DOHH2 (cell line): Measurements from ENCODE around the gene STX18.

Experiments used
- H3F3A ChIP-seq: fragments of 200-600 bp; sonication (generic), shearing (Covaris generic); 2 replicates; pipeline ENCODE4 v1.6.0; 2016; ENCODE audit warnings: antibody characterized with exemption, mild to moderate bottlenecking; ENCODE audit not compliant: control insufficient read depth, insufficient read depth
- H3K27ac ChIP-seq: fragments of 200-600 bp; sonication (generic); 2 replicates; pipeline ENCODE4 v1.5.1; 2014; ENCODE audit warnings: low read depth, mild to moderate bottlenecking, low read length, moderate library complexity
- H3K27me3 ChIP-seq: fragments of 200-600 bp; sonication (generic); 2 replicates; pipeline ENCODE4 v1.6.1; 2014; ENCODE audit warnings: mild to moderate bottlenecking, low read length, mixed read lengths; ENCODE audit not compliant: control insufficient read depth
- H3K36me3 ChIP-seq: fragments of 200-600 bp; sonication (generic); 2 replicates; pipeline ENCODE4 v1.6.1; 2014; ENCODE audit warnings: mild to moderate bottlenecking, low read length, moderate library complexity, mixed read lengths; ENCODE audit not compliant: control insufficient read depth
- H3K4me1 ChIP-seq: fragments of 200-600 bp; sonication (generic); 2 replicates; pipeline ENCODE4 v1.6.1; 2014; ENCODE audit warnings: mild to moderate bottlenecking, low read length, mixed read lengths; ENCODE audit not compliant: control insufficient read depth
- H3K4me2 ChIP-seq: fragments of 200-600 bp; sonication (generic); 2 replicates; pipeline ENCODE4 v1.6.0; 2014; ENCODE audit warnings: mild to moderate bottlenecking, low read length, moderate library complexity
- H3K4me3 ChIP-seq: fragments of 200-600 bp; sonication (generic); 2 replicates; pipeline ENCODE4 v1.5.1; 2014; ENCODE audit warnings: mild to moderate bottlenecking, low read length, mixed read lengths
- H3K79me2 ChIP-seq: fragments of 200-600 bp; sonication (generic); 2 replicates; pipeline ENCODE4 v1.6.1; 2014; ENCODE audit warnings: mild to moderate bottlenecking, low read length, mixed read lengths; ENCODE audit not compliant: control insufficient read depth
- H3K9me2 ChIP-seq: fragments of 200-600 bp; sonication (generic); replicated peaks from 2 replicates; pipeline ENCODE4 v1.6.1; 2014; ENCODE audit warnings: mild to moderate bottlenecking, low read length, mixed read lengths; ENCODE audit not compliant: control insufficient read depth
- H3K9me3 ChIP-seq: fragments of 200-600 bp; sonication (generic); 2 replicates; pipeline ENCODE4 v1.6.1; 2014; ENCODE audit warnings: antibody characterized with exemption, low read length, mixed read lengths; ENCODE audit not compliant: control insufficient read depth, insufficient read depth
- H4K20me1 ChIP-seq: fragments of 200-600 bp; sonication (generic); 2 replicates; pipeline ENCODE4 v1.6.0; 2014; ENCODE audit warnings: low read depth, mild to moderate bottlenecking, antibody characterized with exemption, low read length, moderate library complexity; ENCODE audit not compliant: control insufficient read depth, insufficient read depth
- CTCF ChIP-seq: fragments of 200-600 bp; sonication (generic); IDR thresholded peaks from one replicate; pipeline ENCODE4 v1.5.1; 2014; ENCODE audit warnings: antibody characterized with exemption, mild to moderate bottlenecking, low read depth, low read length; ENCODE audit not compliant: poor library complexity, severe bottlenecking
- EZH2phosphoT487 ChIP-seq: fragments of 200-600 bp; sonication (generic); IDR thresholded peaks from 2 replicates; pipeline ENCODE4 v1.6.1; 2017; ENCODE audit warnings: borderline replicate concordance, mild to moderate bottlenecking, antibody characterized with exemption, low read length, moderate library complexity, mixed read lengths

Gene STX18

GRCh38 chr4:4539481-4539880 lies 2.4 kb downstream of the STX18 start:
- H3K4me3 ChIP-seq: no peak overlapping the region
- H3K9me2 ChIP-seq: no peaks in the 10 kb centered on the region
- H4K20me1 ChIP-seq: peaks cover 4% of the 10 kb centered on the region; the same call in 1 of the 2 replicates
- H3K27me3 ChIP-seq: no peaks in the 10 kb centered on the region
- H3K79me2 ChIP-seq: peaks cover 98% of the 10 kb centered on the region
- no peak overlapping the region for H3K27ac ChIP-seq
- H3F3A ChIP-seq: peaks cover 2% of the 10 kb centered on the region; the same call in 1 of the 2 replicates
- peaks cover 30% of the 10 kb centered on the region for H3K4me1 ChIP-seq
- no peaks in the 10 kb centered on the region for H3K9me3 ChIP-seq
- peak overlapping the region; percentile 77 for H3K4me2 ChIP-seq
- TF ChIP-seq CTCF: no peak
- TF ChIP-seq EZH2phosphoT487: no peak
- H3K36me3 ChIP-seq: peaks cover 6% of the 10 kb centered on the region

DNA sequence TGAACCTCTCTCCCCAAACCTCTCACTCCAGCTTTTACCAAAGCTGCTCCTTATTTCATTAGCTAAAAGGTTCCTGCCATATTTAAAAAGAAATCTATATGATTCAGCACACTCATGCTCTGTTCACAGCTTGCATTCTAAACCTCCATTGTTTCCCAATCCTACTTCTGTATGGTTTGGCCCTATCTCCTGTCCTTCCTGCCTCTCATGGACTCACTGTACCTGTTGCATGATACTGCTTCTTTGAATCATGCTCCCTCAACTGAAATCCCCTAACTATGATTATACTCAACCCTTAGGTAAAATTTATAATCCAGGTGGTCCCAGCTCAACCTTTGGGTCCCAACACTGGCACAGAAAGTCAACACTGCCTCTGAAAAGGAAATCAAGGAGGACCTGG lies 6.3 kb downstream of the STX18 start:
- H3K9me3 ChIP-seq: no peaks in the 10 kb centered on the region
- H3F3A ChIP-seq: peaks cover 5% of the 10 kb centered on the region
- H3K4me2 ChIP-seq: no peak overlapping the region
- no peaks in the 10 kb centered on the region for H3K36me3 ChIP-seq
- peaks cover 94% of the 10 kb centered on the region for H3K79me2 ChIP-seq
- peaks cover 13% of the 10 kb centered on the region for H3K4me1 ChIP-seq
- TF ChIP-seq CTCF: no peak
- TF ChIP-seq EZH2phosphoT487: no peak
- no peak overlapping the region for H3K4me3 ChIP-seq
- H3K9me2 ChIP-seq: no peaks in the 10 kb centered on the region
- H3K27me3 ChIP-seq: no peaks in the 10 kb centered on the region
- H3K27ac ChIP-seq: no peak overlapping the region
- peaks cover 12% of the 10 kb centered on the region; the same call in 1 of the 2 replicates for H4K20me1 ChIP-seq

DNA sequence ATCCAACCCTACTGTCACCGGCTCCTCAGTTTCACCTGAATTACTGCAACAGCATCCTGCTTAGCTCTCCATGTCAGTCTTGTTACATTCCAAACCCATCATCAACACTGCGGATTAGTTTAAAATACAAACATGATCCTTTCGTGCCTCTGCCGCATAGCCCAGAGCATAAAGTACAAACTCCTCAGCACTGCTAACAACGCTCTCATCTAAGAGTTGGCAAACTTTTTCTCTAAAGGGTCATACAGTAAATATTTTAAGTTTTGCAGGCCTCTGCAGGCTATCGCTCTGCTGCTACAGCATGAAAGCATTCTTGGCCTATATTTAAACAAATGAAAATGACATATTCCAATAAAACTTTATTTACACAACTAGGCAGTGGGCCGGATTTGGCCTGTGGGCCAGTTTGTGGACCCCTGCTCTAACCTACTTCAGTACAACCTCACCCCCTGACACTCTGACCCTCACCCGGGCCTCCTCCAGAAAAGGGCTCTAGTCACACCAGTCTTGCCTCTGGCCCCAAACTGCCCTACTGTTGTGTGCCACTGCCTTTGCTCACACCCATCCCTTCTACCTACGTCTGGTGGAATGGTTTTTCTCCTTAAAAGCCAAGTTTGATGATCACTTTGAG lies 7.2 kb downstream of the STX18 start:
- TF ChIP-seq CTCF: no peak
- no peak for TF ChIP-seq EZH2phosphoT487
- peaks cover 92% of the 10 kb centered on the region for H3K79me2 ChIP-seq
- H3K4me2 ChIP-seq: no peak overlapping the region
- H3K27me3 ChIP-seq: no peaks in the 10 kb centered on the region
- no peaks in the 10 kb centered on the region for H3K36me3 ChIP-seq
- peaks cover 12% of the 10 kb centered on the region; the same call in 1 of the 2 replicates for H4K20me1 ChIP-seq
- no peaks in the 10 kb centered on the region for H3K9me3 ChIP-seq
- no peaks in the 10 kb centered on the region for H3K9me2 ChIP-seq
- H3F3A ChIP-seq: peaks cover 5% of the 10 kb centered on the region
- no peak overlapping the region for H3K4me3 ChIP-seq
- H3K27ac ChIP-seq: no peak overlapping the region
- H3K4me1 ChIP-seq: peaks cover 4% of the 10 kb centered on the region
